ENCODE data around the gene TMEM184B. TPM values are rescaled to one million over a fixed set of nuclear protein-coding genes. Genes with fewer than 3 reads are reported as not detected.
"Not testable (repeated sequence)": the region's sequence is repeated elsewhere in the genome, so short reads cannot be mapped to it uniquely, and the experiment has no call there.

The TMEM184B gene
- total RNA-seq, 4 donors from 2014 or later: 25.4 to 40.7 (median 31.2) TPM

- Histone ChIP-seq H3K27ac (peak overlapping the region; percentile 62 to 87 (median 82)), H3K27me3 (no peaks in the 10 kb centered on the region), H3K4me1 (peaks cover 20 to 22% of the 10 kb centered on the region in 2 donors), H3K4me3 (no peak overlapping the region), H3K36me3 (no peaks in the 10 kb centered on the region), H3K9me3 (no peaks in the 10 kb centered on the region)
- ATAC-seq (no peak), DNase-seq (no peak)
- intact Hi-C loops (cut with DNase I; ENCODE audit: low total_unique reads): no loop called here
- no peak for TF ChIP-seq POLR2A (IDR thresholded peaks at IDR 0.05)
- TF ChIP-seq CTCF (IDR thresholded peaks at IDR 0.05 in 4 of 5, conservative IDR thresholded peaks at IDR 0.05 in 1 of 5): no peak
- in situ Hi-C loops (cut with MboI; ENCODE audit: low sequenced_read_pairs in 4 of 4): no loop called here
Observed at GRCh38 chr22:38186429-38186828, 86.4 kb downstream of the TMEM184B start.

GRCh38 chr22:38184788-38185187, 88.0 kb downstream of the TMEM184B start:
- Histone ChIP-seq H3K36me3 (no peaks in the 10 kb centered on the region), H3K27ac (peak overlapping the region in 1 of 4 donors; percentile 87), H3K4me1 (peaks cover 34 to 35% of the 10 kb centered on the region in 2 donors), H3K9me3 (no peaks in the 10 kb centered on the region), H3K4me3 (no peak overlapping the region), H3K27me3 (no peaks in the 10 kb centered on the region)
- intact Hi-C loops (cut with DNase I; ENCODE audit: low total_unique reads): no loop called here
- no peak for DNase-seq
- no peak for ATAC-seq
- in situ Hi-C loops (cut with MboI; ENCODE audit: low sequenced_read_pairs in 4 of 4): no loop called here
- TF ChIP-seq POLR2A (IDR thresholded peaks at IDR 0.05) (no peak), CTCF (IDR thresholded peaks at IDR 0.05 in 4 of 5, conservative IDR thresholded peaks at IDR 0.05 in 1 of 5) (no peak)

- intact Hi-C loops (cut with DNase I; ENCODE audit: low total_unique reads): loop anchor here (1.0 kb wide), 1 partner anchor 20 kb away; the partner anchor contains the start of gene MAFF
Observed at GRCh38 chr22:38181453-38182200, 91.2 kb downstream of the TMEM184B start, which contains the start of gene PLA2G6. PLA2G6 (minus strand) TSS chr22:38181830; CDS start chr22:38169426, 12,404 bp downstream.

GRCh38 chr22:38180841-38181452, 91.9 kb downstream of the TMEM184B start:
- H3K27me3 ChIP-seq: no peaks in the 10 kb centered on the region
- intact Hi-C loops (cut with DNase I; ENCODE audit: low total_unique reads): loop anchor here (1.0 kb wide), 1 partner anchor 20 kb away; the partner anchor contains the start of gene MAFF
- H3K4me3 ChIP-seq: peak overlapping the region; percentile 66 to 71 (median 67)
- H3K36me3 ChIP-seq: no peaks in the 10 kb centered on the region
- DNase-seq (peak; percentile 82 to 86), ATAC-seq (peak; percentile 16 to 25)
- TF ChIP-seq CTCF (IDR thresholded peaks at IDR 0.05 in 4 of 5, conservative IDR thresholded peaks at IDR 0.05 in 1 of 5) (peak in 1 of 5 experiments; percentile 17), POLR2A (IDR thresholded peaks at IDR 0.05) (peak; percentile 81 to 90)
- in situ Hi-C loops (cut with MboI; ENCODE audit: low sequenced_read_pairs in 4 of 4): no loop called here
- peaks cover 49% of the 10 kb centered on the region in 2 donors for H3K4me1 ChIP-seq
- no peaks in the 10 kb centered on the region for H3K9me3 ChIP-seq
- peak overlapping the region; percentile 93 to 97 (median 96) for H3K27ac ChIP-seq

More at GRCh38 chr22:38181453-38182200, 91.2 kb downstream of the TMEM184B start, which contains the start of gene PLA2G6:
- H3K36me3 ChIP-seq: no peaks in the 10 kb centered on the region
- in situ Hi-C loops (cut with MboI; ENCODE audit: low sequenced_read_pairs in 4 of 4): no loop called here
- peak; percentile 99 for DNase-seq
- peaks cover 47 to 49% of the 10 kb centered on the region in 2 donors for H3K4me1 ChIP-seq
- H3K27ac ChIP-seq: peak within 1 kb of the TSS; percentile 93 to 97 (median 96)
- peak within 1 kb of the TSS; percentile 66 to 71 (median 67) for H3K4me3 ChIP-seq
- H3K9me3 ChIP-seq: no peaks in the 10 kb centered on the region
- no peak for TF ChIP-seq CTCF (IDR thresholded peaks at IDR 0.05 in 4 of 5, conservative IDR thresholded peaks at IDR 0.05 in 1 of 5)
- TF ChIP-seq POLR2A (IDR thresholded peaks at IDR 0.05): peak; percentile 36 to 77
- peak; percentile 58 to 69 for ATAC-seq
- no peaks in the 10 kb centered on the region for H3K27me3 ChIP-seq

GRCh38 chr22:38178605-38178937, 94.2 kb downstream of the TMEM184B start:
- DNase-seq; H3K36me3 ChIP-seq; H3K27me3 ChIP-seq; H3K4me3 ChIP-seq; H3K9me3 ChIP-seq; ATAC-seq; in situ Hi-C loops (cut with MboI; ENCODE audit: low sequenced_read_pairs in 4 of 4): not testable (repeated sequence)
- Histone ChIP-seq H3K4me1 (peaks cover 55 to 58% of the 10 kb centered on the region in 2 donors), H3K27ac (peak overlapping the region; percentile 93 to 97 (median 96))
- intact Hi-C loops (cut with DNase I; ENCODE audit: low total_unique reads): loop anchor here (10.0 kb wide), 1 partner anchor 526 kb away; the partner anchor contains the start of genes GTPBP1 and JOSD1

All from gastrocnemius medialis (tissue), 4 donors.